Endothelial cell of umbilical vein (primary cell): ENCODE results near the gene CDC42BPG. TPM values are rescaled to one million over a fixed set of nuclear protein-coding genes. Genes with fewer than 3 reads are reported as not detected.

Experiments used
- BruUV-seq: library from RNA; stranded (reverse); fragments of 400-500 nt; replicated peaks from 2 replicates; lab custom pipeline; 2021; lab: Mats Ljungman, UMichigan
- CTCF ChIA-PET: fragments of 300-600, 350-600 bp; sonication (Branson Sonifier 250); formaldehyde crosslinking; loops from one replicate; lab custom pipeline; 2021; ENCODE audit warnings: antibody characterized with exemption, inconsistent platforms; lab: Charles Lee
- POLR2A ChIA-PET: fragments of 300-600, 350-600 bp; sonication (Branson Sonifier 250); formaldehyde crosslinking; loops from one replicate; lab custom pipeline; 2021; ENCODE audit warnings: antibody characterized with exemption, inconsistent platforms; lab: Charles Lee
- DNase-seq: peaks from one replicate; pipeline ENCODE4 v3.0.0-alpha.2; 2011; ENCODE audit warnings: low read depth, low spot score
- FAIRE-seq: peaks from 2 replicates; lab custom pipeline; 2011; peaks lifted over from hg19 to GRCh38; lab: Jason Lieb, UNC
- H2AFZ ChIP-seq: 2 replicates; pipeline ENCODE4 v1.6.0; 2012; ENCODE audit warnings: low read depth, low read length, control low read depth, inconsistent platforms
- H3K27ac ChIP-seq: 2 replicates; pipeline ENCODE4 v1.5.1; 2011; ENCODE audit warnings: low read depth, mild to moderate bottlenecking, control low read depth, low read length, moderate library complexity; ENCODE audit not compliant: insufficient read depth
- H3K27me3 ChIP-seq, 2 experiments: 2 replicates each; pipeline versions ENCODE4 v1.6.0 to v1.6.1; 2011; ENCODE audit warnings: low read length in 2 of 2, mixed read lengths in 1 of 2; ENCODE audit not compliant: control insufficient read depth in 2 of 2, insufficient read depth in 2 of 2
- H3K36me3 ChIP-seq, 2 experiments: 2 replicates in 1 of 2; 3 replicates in 1 of 2; pipeline ENCODE4 v1.5.1; 2011; ENCODE audit warnings: low read length in 2 of 2, mild to moderate bottlenecking in 1 of 2, moderate library complexity in 1 of 2; ENCODE audit not compliant: control insufficient read depth in 2 of 2, insufficient read depth in 2 of 2; ENCODE audit errors: extremely low read depth in 1 of 2
- H3K4me1 ChIP-seq: 3 replicates; pipeline ENCODE4 v1.5.1; 2011; ENCODE audit warnings: mild to moderate bottlenecking, low read length; ENCODE audit not compliant: control insufficient read depth, insufficient read depth; ENCODE audit errors: extremely low read depth
- H3K4me2 ChIP-seq: 2 replicates; pipeline ENCODE4 v1.6.1; 2011; ENCODE audit warnings: low read length, control low read depth, mixed read lengths; ENCODE audit not compliant: insufficient read depth
- H3K4me3 ChIP-seq, 3 experiments: fragments of 200-600 bp in 1 of 3; sonication (generic), shearing (Covaris generic) in 1 of 3; replicated peaks in 1 of 3; 2 replicates each; pipeline ENCODE4 v1.5.1; 2011 to 2016; ENCODE audit warnings: control low read depth in 3 of 3, low read length in 3 of 3, mild to moderate bottlenecking in 2 of 3, inconsistent platforms in 1 of 3, low read depth in 1 of 3, moderate library complexity in 1 of 3; ENCODE audit not compliant: insufficient read depth in 1 of 3
- H3K79me2 ChIP-seq: 2 replicates; pipeline ENCODE4 v1.6.0; 2012; ENCODE audit warnings: low read length, inconsistent platforms; ENCODE audit not compliant: control insufficient read depth, insufficient read depth
- H3K9ac ChIP-seq: replicated peaks from 2 replicates; pipeline ENCODE3; 2011; ENCODE audit warnings: low read length, control low read depth; ENCODE audit not compliant: insufficient read depth; ENCODE audit errors: extremely low read depth
- H3K9me1 ChIP-seq: replicated peaks from 3 replicates; pipeline ENCODE4 v1.6.0; 2011; ENCODE audit warnings: mild to moderate bottlenecking, low read length; ENCODE audit not compliant: control insufficient read depth, insufficient read depth; ENCODE audit errors: extremely low read depth
- H3K9me3 ChIP-seq: replicated peaks from 2 replicates; pipeline ENCODE4 v1.5.1; 2012; ENCODE audit warnings: low read length, inconsistent platforms; ENCODE audit not compliant: control insufficient read depth, insufficient read depth
- H4K20me1 ChIP-seq: replicated peaks from 2 replicates; pipeline ENCODE3; 2011; ENCODE audit warnings: mild to moderate bottlenecking, low read length; ENCODE audit not compliant: control insufficient read depth, insufficient read depth; ENCODE audit errors: extremely low read depth
- GATA2 ChIP-seq: IDR thresholded peaks from 2 replicates; pipeline ENCODE4 v1.7.0; 2011; ENCODE audit warnings: low read depth, mild to moderate bottlenecking, moderate library complexity, mixed read lengths, low read length; ENCODE audit not compliant: insufficient read length, insufficient read depth
- JUN ChIP-seq: IDR thresholded peaks from 2 replicates; pipeline ENCODE4 v1.6.1; 2011; ENCODE audit warnings: borderline replicate concordance, low read depth; ENCODE audit not compliant: insufficient read length, insufficient read depth
- MYC ChIP-seq: IDR thresholded peaks from one replicate; pipeline ENCODE4 v1.6.1; 2011; ENCODE audit warnings: mild to moderate bottlenecking, low read depth, low read length
- POLR2A ChIP-seq: IDR thresholded peaks from 2 replicates; pipeline ENCODE4 v1.6.1; 2012; ENCODE audit warnings: low read depth, mild to moderate bottlenecking, control low read depth, low read length
- POLR2AphosphoS5 ChIP-seq: IDR thresholded peaks from 2 replicates; pipeline ENCODE4 v1.6.1; 2012; ENCODE audit warnings: low read depth, mild to moderate bottlenecking, control low read depth, low read length, moderate library complexity; ENCODE audit not compliant: insufficient read depth
- dilution Hi-C: fragments of 300-500 bp; cut with MboI; formaldehyde crosslinking; loops from one replicate; pipeline ENCODE4 v1.15.0; 2019; ENCODE audit warnings: low sequenced_read_pairs; ENCODE audit not compliant: extremely low pct_ligation_motif_present
- intact Hi-C: fragments of 100-400 bp; cut with micrococcal nuclease; formaldehyde crosslinking; loops from one replicate; pipeline ENCODE4 v1.10.0; 2022
- polyA plus RNA-seq, 4 experiments: library from polyadenylated mRNA; depleted of rRNA in 3 of 4; stranded (reverse) in 3 of 4; unstranded in 1 of 4; fragments of >200 nt; gene quantifications; 2 replicates each; pipeline versions ENCODE4 v1.2.1 to v1.2.3, GENCODE V29; 2011 to 2012; ENCODE audit warnings: missing spikeins in 1 of 4
- total RNA-seq: library from RNA; stranded (reverse); gene quantifications from 2 replicates; pipeline ENCODE4 v1.2.3, GENCODE V29; 2021
- TF ChIP-seq, protein P1 (sequence below), 2 donors: IDR thresholded peaks; 1 replicate in 1 of 2; 2 replicates in 1 of 2; pipeline ENCODE4 v1.5.1; 2011; ENCODE audit warnings: low read length in 2 of 2, mild to moderate bottlenecking in 2 of 2, moderate library complexity in 2 of 2, control low read depth in 1 of 2, inconsistent platforms in 1 of 2, low read depth in 1 of 2; ENCODE audit not compliant: insufficient read depth in 1 of 2; ENCODE audit errors: extremely low read depth in 1 of 2

The CDC42BPG gene
- total and polyA plus RNA-seq, 2 donors (not counting 3 experiments of a cell fraction or from before 2014, with no cell fraction given) = 0.19 to 0.42 TPM

- no peak overlapping the region for H2AFZ ChIP-seq
- H3K4me2 ChIP-seq = no peak overlapping the region
- no peaks in the 10 kb centered on the region for H3K4me1 ChIP-seq
- POLR2A ChIA-PET = interaction anchor here (0.6 to 1.0 kb wide), 2 partner anchors 10 to 276 kb away, joined by 4 read pairs; partner anchors contain the start of gene SF1
- intact Hi-C loops = no loop called here
- H3K27ac ChIP-seq = no peak overlapping the region
- no peaks in the 10 kb centered on the region for H3K9me3 ChIP-seq
- H3K9ac ChIP-seq = no peak overlapping the region
- dilution Hi-C loops = no loop called here
- H3K27me3 ChIP-seq = no peaks in the 10 kb centered on the region
- TF ChIP-seq JUN = no peak
- no peak for TF ChIP-seq GATA2
- TF ChIP-seq POLR2AphosphoS5 = peak; percentile 13
- TF ChIP-seq, protein P1, sequence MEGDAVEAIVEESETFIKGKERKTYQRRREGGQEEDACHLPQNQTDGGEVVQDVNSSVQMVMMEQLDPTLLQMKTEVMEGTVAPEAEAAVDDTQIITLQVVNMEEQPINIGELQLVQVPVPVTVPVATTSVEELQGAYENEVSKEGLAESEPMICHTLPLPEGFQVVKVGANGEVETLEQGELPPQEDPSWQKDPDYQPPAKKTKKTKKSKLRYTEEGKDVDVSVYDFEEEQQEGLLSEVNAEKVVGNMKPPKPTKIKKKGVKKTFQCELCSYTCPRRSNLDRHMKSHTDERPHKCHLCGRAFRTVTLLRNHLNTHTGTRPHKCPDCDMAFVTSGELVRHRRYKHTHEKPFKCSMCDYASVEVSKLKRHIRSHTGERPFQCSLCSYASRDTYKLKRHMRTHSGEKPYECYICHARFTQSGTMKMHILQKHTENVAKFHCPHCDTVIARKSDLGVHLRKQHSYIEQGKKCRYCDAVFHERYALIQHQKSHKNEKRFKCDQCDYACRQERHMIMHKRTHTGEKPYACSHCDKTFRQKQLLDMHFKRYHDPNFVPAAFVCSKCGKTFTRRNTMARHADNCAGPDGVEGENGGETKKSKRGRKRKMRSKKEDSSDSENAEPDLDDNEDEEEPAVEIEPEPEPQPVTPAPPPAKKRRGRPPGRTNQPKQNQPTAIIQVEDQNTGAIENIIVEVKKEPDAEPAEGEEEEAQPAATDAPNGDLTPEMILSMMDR (IDR thresholded peaks at IDR 0.05; ENCODE audit: extremely low read depth in 1 of 2, insufficient read depth in 1 of 2, low read depth in 1 of 2, low read length in 2 of 2) = no peak
- TF ChIP-seq POLR2A = no peak
- no peak for TF ChIP-seq MYC
- no peaks in the 10 kb centered on the region for H3K79me2 ChIP-seq
- CTCF ChIA-PET = interaction anchor here (0.5 to 3.4 kb wide), 26 partner anchors 9 to 329 kb away, joined by 3 to 32 read pairs (median 4); partner anchors contain the start of genes CDC42BPG, EHD1, MAP4K2 and MEN1
- BruUV-seq = no TSS peak
- H3K36me3 ChIP-seq = peaks cover 0 to 14% of the 10 kb centered on the region in 2 experiments
- no peaks in the 10 kb centered on the region for H4K20me1 ChIP-seq
- DNase-seq (no peak), FAIRE-seq (no peak)
- no peak overlapping the region for H3K4me3 ChIP-seq
- H3K9me1 ChIP-seq = no peaks in the 10 kb centered on the region
These were observed 55.9 kb downstream of the CDC42BPG start for GRCh38 chr11:64788321-64789215.
